Astrocyte (in vitro differentiated cells and primary cell): ENCODE measurements around the gene CPB2. TPM values are rescaled to one million over a fixed set of nuclear protein-coding genes. Genes with fewer than 3 reads are reported as not detected.

Experiments used
- DNase-seq: peaks from one replicate; pipeline ENCODE4 v3.0.0-alpha.2; 2010; ENCODE audit warnings: low read depth
- FAIRE-seq: peaks from 2 replicates; lab custom pipeline; 2011; peaks lifted over from hg19 to GRCh38; lab: Jason Lieb, UNC
- H2AFZ ChIP-seq: 2 replicates; pipeline ENCODE4 v1.6.0; 2012; ENCODE audit warnings: low read depth, low read length, inconsistent platforms
- H3K27ac ChIP-seq: 2 replicates; pipeline ENCODE4 v1.5.1; 2011; ENCODE audit warnings: low read depth, low read length, inconsistent platforms
- H3K27me3 ChIP-seq: 2 replicates; pipeline ENCODE4 v1.6.0; 2011; ENCODE audit warnings: low read length, inconsistent platforms; ENCODE audit not compliant: insufficient read depth
- H3K36me3 ChIP-seq: 2 replicates; pipeline ENCODE4 v1.5.1; 2011; ENCODE audit warnings: low read length, inconsistent platforms; ENCODE audit not compliant: insufficient read depth
- H3K4me1 ChIP-seq: 2 replicates; pipeline ENCODE4 v1.5.1; 2011; ENCODE audit warnings: low read length, inconsistent platforms; ENCODE audit not compliant: insufficient read depth
- H3K4me2 ChIP-seq: 2 replicates; pipeline ENCODE4 v1.6.0; 2012; ENCODE audit warnings: low read length, inconsistent platforms
- H3K4me3 ChIP-seq: 2 replicates; pipeline ENCODE4 v1.5.1; 2011; ENCODE audit warnings: low read depth, mild to moderate bottlenecking, low read length, inconsistent platforms; ENCODE audit not compliant: insufficient read depth
- H3K79me2 ChIP-seq: 2 replicates; pipeline ENCODE4 v1.6.0; 2012; ENCODE audit warnings: mild to moderate bottlenecking, low read length, inconsistent platforms; ENCODE audit not compliant: insufficient read depth
- H3K9ac ChIP-seq: 2 replicates; pipeline ENCODE4 v1.6.0; 2012; ENCODE audit warnings: mild to moderate bottlenecking, low read length, inconsistent platforms
- H3K9me3 ChIP-seq: 2 replicates; pipeline ENCODE4 v1.5.1; 2012; ENCODE audit warnings: low read depth, mild to moderate bottlenecking, low read length, inconsistent platforms; ENCODE audit not compliant: insufficient read depth
- H4K20me1 ChIP-seq: 2 replicates; pipeline ENCODE4 v1.6.0; 2012; ENCODE audit warnings: low read length, inconsistent platforms; ENCODE audit not compliant: insufficient read depth
- H3K27ac Mint-ChIP-seq: one replicate; pipeline ENCODE4 v1.8.0; 2021; ENCODE audit warnings: mild to moderate bottlenecking, mixed read lengths; ENCODE audit not compliant: unreplicated experiment
- H3K27me3 Mint-ChIP-seq: one replicate; pipeline ENCODE4 v1.8.0; 2021; ENCODE audit warnings: low read depth, mixed read lengths; ENCODE audit not compliant: unreplicated experiment
- H3K36me3 Mint-ChIP-seq: one replicate; pipeline ENCODE4 v1.8.0; 2021; ENCODE audit warnings: low read depth, mixed read lengths; ENCODE audit not compliant: unreplicated experiment
- H3K4me1 Mint-ChIP-seq: one replicate; pipeline ENCODE4 v1.8.0; 2021; ENCODE audit warnings: low read depth, mixed read lengths; ENCODE audit not compliant: unreplicated experiment
- H3K4me3 Mint-ChIP-seq: one replicate; pipeline ENCODE4 v1.8.0; 2021; ENCODE audit warnings: mild to moderate bottlenecking, moderate library complexity, mixed read lengths; ENCODE audit not compliant: unreplicated experiment
- H3K9me3 Mint-ChIP-seq: one replicate; pipeline ENCODE4 v1.8.0; 2021; ENCODE audit warnings: mild to moderate bottlenecking, mixed read lengths; ENCODE audit not compliant: unreplicated experiment
- EZH2 ChIP-seq: IDR thresholded peaks from 2 replicates; pipeline ENCODE4 v1.6.1; 2012; ENCODE audit warnings: mild to moderate bottlenecking, low read length, inconsistent platforms; ENCODE audit not compliant: insufficient read depth
- total RNA-seq: library from RNA; stranded (reverse); gene quantifications from 2 replicates; pipeline ENCODE4 v1.2.1, GENCODE V29; 2021
- TF ChIP-seq, protein P1 (sequence below): IDR thresholded peaks from 2 replicates; pipeline ENCODE4 v1.5.1; 2011; ENCODE audit warnings: low read depth, mild to moderate bottlenecking, inconsistent platforms, low read length, moderate library complexity; ENCODE audit not compliant: insufficient read depth

Gene CPB2
- total RNA-seq, 1 donor from 2014 or later, result not detected

DNA sequence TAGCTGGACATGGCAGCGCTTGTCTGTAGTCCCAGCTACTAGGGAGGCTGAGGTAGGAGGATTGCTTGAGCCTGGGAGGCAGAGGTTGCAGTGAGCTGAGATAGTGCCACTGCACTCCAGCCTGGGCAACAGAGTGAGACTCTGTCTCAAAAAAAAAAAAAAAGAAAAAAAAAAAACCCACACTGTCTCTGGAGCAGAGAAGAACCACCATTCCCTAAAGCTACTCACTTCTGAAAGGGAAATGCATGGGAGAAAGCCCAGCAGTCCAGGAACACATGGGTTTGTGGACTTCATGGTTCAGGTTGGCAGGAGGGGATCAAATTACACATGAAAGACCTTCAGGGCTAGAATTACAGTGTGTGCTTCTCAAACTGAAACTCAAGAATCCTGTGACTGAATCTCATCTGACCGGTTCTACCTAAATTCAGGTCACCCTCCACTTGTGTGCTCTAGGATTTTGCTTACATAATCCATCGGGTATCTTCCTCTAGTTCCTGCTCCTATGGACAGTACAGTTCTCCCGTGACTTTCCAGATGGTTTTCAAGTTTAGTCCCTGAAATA, 30.2 kb upstream of the CPB2 start:
- Histone ChIP-seq H3K27ac (no peak overlapping the region), H3K9ac (no peak overlapping the region), H3K36me3 (no peaks in the 10 kb centered on the region), H3K79me2 (no peaks in the 10 kb centered on the region), H3K4me3 (no peak overlapping the region), H2AFZ (no peak overlapping the region), H3K9me3 (no peaks in the 10 kb centered on the region), H3K4me1 (no peaks in the 10 kb centered on the region), H3K4me2 (no peak overlapping the region), H3K27me3 (peaks cover 1% of the 10 kb centered on the region), H4K20me1 (no peaks in the 10 kb centered on the region)
- Mint-ChIP-seq H3K27ac (no peak overlapping the region), H3K27me3 (no peaks in the 10 kb centered on the region), H3K9me3 (no peaks in the 10 kb centered on the region), H3K36me3 (no peaks in the 10 kb centered on the region), H3K4me1 (peaks cover 5% of the 10 kb centered on the region), H3K4me3 (no peak overlapping the region)
- TF ChIP-seq EZH2, result no peak
- TF ChIP-seq, protein P1, sequence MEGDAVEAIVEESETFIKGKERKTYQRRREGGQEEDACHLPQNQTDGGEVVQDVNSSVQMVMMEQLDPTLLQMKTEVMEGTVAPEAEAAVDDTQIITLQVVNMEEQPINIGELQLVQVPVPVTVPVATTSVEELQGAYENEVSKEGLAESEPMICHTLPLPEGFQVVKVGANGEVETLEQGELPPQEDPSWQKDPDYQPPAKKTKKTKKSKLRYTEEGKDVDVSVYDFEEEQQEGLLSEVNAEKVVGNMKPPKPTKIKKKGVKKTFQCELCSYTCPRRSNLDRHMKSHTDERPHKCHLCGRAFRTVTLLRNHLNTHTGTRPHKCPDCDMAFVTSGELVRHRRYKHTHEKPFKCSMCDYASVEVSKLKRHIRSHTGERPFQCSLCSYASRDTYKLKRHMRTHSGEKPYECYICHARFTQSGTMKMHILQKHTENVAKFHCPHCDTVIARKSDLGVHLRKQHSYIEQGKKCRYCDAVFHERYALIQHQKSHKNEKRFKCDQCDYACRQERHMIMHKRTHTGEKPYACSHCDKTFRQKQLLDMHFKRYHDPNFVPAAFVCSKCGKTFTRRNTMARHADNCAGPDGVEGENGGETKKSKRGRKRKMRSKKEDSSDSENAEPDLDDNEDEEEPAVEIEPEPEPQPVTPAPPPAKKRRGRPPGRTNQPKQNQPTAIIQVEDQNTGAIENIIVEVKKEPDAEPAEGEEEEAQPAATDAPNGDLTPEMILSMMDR, result no peak
- peak; percentile 18 for DNase-seq
- no peak for FAIRE-seq

DNA sequence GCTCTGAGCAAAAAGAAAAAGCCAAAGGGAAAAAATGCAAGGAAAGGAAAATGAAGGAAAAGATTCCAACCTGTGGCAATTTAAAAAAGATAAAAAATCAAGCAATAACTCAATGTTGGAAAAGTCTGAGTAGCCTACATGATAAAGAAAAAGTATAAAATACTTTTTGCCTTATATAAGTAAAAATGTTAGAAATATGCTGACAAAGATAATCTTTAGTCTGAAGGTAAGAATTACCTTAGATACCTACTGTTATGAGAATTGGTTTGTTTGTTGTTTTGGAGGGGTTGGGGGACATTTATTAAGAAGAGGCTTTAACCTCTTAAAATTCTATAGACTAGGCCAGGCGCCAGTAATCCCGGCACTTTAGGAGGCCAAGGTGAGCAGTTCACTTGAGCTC, 29.7 kb upstream of the CPB2 start:
- DNase-seq (no peak), FAIRE-seq (no peak)
- Mint-ChIP-seq H3K4me1 (peaks cover 5% of the 10 kb centered on the region), H3K4me3 (no peak overlapping the region), H3K36me3 (no peaks in the 10 kb centered on the region), H3K9me3 (no peaks in the 10 kb centered on the region), H3K27ac (no peak overlapping the region), H3K27me3 (no peaks in the 10 kb centered on the region)
- no peaks in the 10 kb centered on the region for H3K9me3 ChIP-seq
- H4K20me1 ChIP-seq, result no peaks in the 10 kb centered on the region
- no peak overlapping the region for H3K4me2 ChIP-seq
- H3K9ac ChIP-seq, result no peak overlapping the region
- no peak overlapping the region for H3K27ac ChIP-seq
- H3K4me3 ChIP-seq, result no peak overlapping the region
- TF ChIP-seq, protein P1, result no peak
- no peak for TF ChIP-seq EZH2
- H3K27me3 ChIP-seq, result peaks cover 6% of the 10 kb centered on the region
- H2AFZ ChIP-seq, result no peak overlapping the region
- no peaks in the 10 kb centered on the region for H3K79me2 ChIP-seq
- no peaks in the 10 kb centered on the region for H3K4me1 ChIP-seq
- H3K36me3 ChIP-seq, result no peaks in the 10 kb centered on the region

DNA sequence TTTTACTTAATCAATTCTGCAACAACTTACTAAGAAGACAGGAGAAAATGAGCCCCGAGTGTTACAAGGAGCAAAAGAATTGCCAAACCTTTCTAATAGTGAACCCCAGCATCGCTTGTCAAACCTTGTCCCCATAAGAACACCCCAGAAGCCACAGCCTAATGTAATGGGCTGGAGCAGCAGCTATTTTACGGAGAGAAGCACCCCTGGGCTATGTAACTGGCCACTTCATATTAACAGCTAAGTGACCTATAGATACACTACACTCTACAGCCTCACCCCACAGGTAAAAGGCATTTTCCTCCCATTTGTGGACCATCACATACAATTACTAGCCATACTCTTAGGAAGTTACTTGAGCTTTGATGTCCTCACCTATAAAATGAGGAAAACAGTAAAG, 27.3 kb upstream of the CPB2 start:
- Histone ChIP-seq H3K27me3 (peaks cover 6% of the 10 kb centered on the region), H3K36me3 (no peaks in the 10 kb centered on the region), H2AFZ (no peak overlapping the region), H3K4me2 (no peak overlapping the region), H3K4me1 (no peaks in the 10 kb centered on the region), H3K4me3 (no peak overlapping the region), H3K27ac (no peak overlapping the region), H3K9ac (no peak overlapping the region), H3K9me3 (no peaks in the 10 kb centered on the region), H3K79me2 (no peaks in the 10 kb centered on the region), H4K20me1 (no peaks in the 10 kb centered on the region)
- H3K4me1 Mint-ChIP-seq, result peaks cover 5% of the 10 kb centered on the region
- no peak overlapping the region for H3K4me3 Mint-ChIP-seq
- no peak for TF ChIP-seq EZH2
- no peaks in the 10 kb centered on the region for H3K36me3 Mint-ChIP-seq
- no peaks in the 10 kb centered on the region for H3K27me3 Mint-ChIP-seq
- H3K27ac Mint-ChIP-seq, result no peak overlapping the region
- no peaks in the 10 kb centered on the region for H3K9me3 Mint-ChIP-seq
- FAIRE-seq (no peak), DNase-seq (no peak)
